ENCODE measurements around the gene SCYGR6.

The SCYGR6 gene

GRCh38 chr2:227706859-227707258 is 17.7 kb downstream of the SCYGR6 start:
- no peak overlapping the region for H3K27ac ChIP-seq
- TF ChIP-seq CTCF (conservative IDR thresholded peaks at IDR 0.05): no peak

GRCh38 chr2:227703961-227704360 is 20.6 kb downstream of the SCYGR6 start:
- TF ChIP-seq CTCF (conservative IDR thresholded peaks at IDR 0.05): no peak
- no peak overlapping the region for H3K27ac ChIP-seq

GRCh38 chr2:227703280-227703732 is 21.3 kb downstream of the SCYGR6 start:
- no peak overlapping the region for H3K27ac ChIP-seq
- no peak for TF ChIP-seq CTCF (conservative IDR thresholded peaks at IDR 0.05)

GRCh38 chr2:227701556-227701955 is 23.0 kb downstream of the SCYGR6 start:
- TF ChIP-seq CTCF (conservative IDR thresholded peaks at IDR 0.05): no peak

GRCh38 chr2:227696990-227697679 is 27.4 kb downstream of the SCYGR6 start:
- TF ChIP-seq CTCF (conservative IDR thresholded peaks at IDR 0.05): no peak

More at GRCh38 chr2:227701556-227701955, 23.0 kb downstream of the SCYGR6 start:
- 0 out of 2 replicates have a peak overlapping the region, but pooled peaks have one; percentile 9 for H3K27ac ChIP-seq

GRCh38 chr2:227687189-227687588 is 37.4 kb downstream of the SCYGR6 start:
- no peak overlapping the region for H3K27ac ChIP-seq
- no peak for TF ChIP-seq CTCF (conservative IDR thresholded peaks at IDR 0.05)

More at GRCh38 chr2:227696990-227697679, 27.4 kb downstream of the SCYGR6 start:
- no peak overlapping the region for H3K27ac ChIP-seq

GRCh38 chr2:227684258-227684657 is 40.3 kb downstream of the SCYGR6 start:
- H3K27ac ChIP-seq: no peak overlapping the region
- no peak for TF ChIP-seq CTCF (conservative IDR thresholded peaks at IDR 0.05)
